CD4-positive, alpha-beta T cell treated with Interleukin-6 for 4 hours (primary cell): ENCODE data around the gene TMEM231.
"Not testable (repeated sequence)": the region's sequence is repeated elsewhere in the genome, so short reads cannot be mapped to it uniquely, and the experiment has no call there.

Source experiments
- DNase-seq: peaks from one replicate; pipeline ENCODE4 v3.0.0-alpha.2; 2020; ENCODE audit warnings: mixed read lengths

Gene TMEM231

GRCh38 chr16:75529056-75529905 is 26.8 kb downstream of the TMEM231 start:
- DNase-seq: no peak

GRCh38 chr16:75527825-75528299 is 28.2 kb downstream of the TMEM231 start:
- DNase-seq: no peak

DNA sequence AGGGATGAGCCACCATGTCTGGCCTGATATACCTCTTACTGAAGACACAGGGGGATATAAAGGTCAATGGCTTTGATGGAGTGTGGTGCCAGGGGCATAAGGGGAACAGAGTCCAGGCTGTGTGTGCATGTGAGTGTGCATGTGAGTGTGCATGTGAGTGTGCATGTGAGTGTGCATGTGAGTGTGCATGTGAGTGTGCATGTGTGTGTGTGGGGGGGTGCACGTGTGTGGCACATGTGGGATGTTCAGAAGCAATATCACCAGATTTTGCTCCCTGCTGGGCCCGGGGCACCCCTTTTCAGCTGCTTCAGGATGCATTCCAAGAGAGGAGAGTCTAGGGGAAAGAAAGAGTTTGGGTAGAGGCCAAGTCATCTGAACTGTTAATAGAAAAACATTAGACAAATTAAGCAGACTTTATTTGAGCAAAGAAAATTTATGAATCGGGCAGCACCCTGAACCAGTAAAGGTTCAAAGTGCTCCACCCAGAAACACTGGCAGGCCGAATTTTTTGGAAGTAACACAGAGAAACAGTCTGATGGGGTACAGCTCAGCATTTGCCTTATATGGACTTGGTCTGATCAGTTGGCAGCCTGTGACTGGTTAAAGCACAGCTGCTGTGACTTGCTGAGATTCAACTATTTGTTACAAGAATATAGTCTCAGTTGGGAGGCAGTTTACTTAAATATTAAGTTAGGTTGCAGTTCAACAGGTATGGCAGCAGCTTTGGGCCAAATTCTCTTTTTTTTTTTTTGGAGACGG is 29.8 kb downstream of the TMEM231 start:
- DNase-seq: no peak

- DNase-seq: no peak
Measured at GRCh38 chr16:75519175-75519574, 36.9 kb downstream of the TMEM231 start.

GRCh38 chr16:75516189-75516966 is 39.7 kb downstream of the TMEM231 start:
- peak; percentile 30 for DNase-seq

DNA sequence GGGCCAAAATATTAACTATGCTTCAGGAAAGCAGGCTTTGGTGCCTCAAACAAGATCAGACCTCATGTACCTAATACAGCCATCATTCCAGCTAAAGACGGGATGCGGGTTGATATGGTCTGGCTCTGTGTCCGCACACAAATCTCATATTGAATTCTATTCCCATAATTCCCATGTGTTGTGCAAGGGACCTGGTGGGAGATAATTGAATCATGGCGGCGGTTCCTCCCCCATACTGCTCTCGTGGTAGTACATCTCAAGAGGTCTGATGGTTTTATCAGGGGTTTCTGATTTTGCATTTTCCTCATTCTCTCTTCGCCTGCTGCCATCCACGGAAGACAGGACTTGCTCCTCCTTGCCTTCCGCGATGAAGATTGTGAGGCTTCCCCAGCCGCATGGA is 41.8 kb downstream of the TMEM231 start:
- DNase-seq: no peak

- no peak for DNase-seq
Measured at GRCh38 chr16:75506574-75506973, 49.5 kb downstream of the TMEM231 start.

- no peak for DNase-seq
Measured at GRCh38 chr16:75506107-75506506, 49.9 kb downstream of the TMEM231 start.

GRCh38 chr16:75503801-75504200 is 52.3 kb downstream of the TMEM231 start:
- DNase-seq: no peak

DNA sequence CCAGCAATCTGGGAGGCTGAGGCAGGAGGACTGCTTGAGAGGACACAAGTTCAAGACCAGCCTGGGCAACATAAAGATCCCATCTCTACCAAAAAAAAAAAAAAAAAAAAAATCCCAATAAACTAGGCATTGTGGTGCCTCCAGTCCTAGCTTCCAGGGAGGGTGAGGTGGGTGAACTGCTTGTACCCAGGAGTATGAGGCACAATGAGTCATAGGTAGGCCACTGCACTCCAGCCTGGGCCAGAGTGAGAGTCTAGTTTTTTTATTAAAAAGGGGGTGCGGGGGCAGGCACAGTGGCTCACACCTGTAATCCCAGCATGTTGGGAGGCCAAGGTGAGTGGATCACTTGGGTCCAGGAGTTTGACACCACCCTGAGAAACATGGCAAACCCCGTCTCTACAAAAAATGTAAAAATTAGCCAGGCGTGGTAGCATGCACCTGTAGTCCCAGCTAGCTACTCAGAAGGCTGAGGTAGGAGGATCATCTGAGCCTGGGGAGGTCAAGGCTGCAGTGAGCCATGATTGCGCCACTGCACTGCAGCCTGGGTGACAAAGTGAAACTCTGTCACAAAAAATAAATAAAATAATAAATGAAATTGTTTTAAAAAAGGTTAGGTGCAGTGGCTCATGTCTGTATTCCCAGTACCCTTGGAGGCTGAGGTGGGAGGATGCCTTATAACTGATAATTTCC is 53.0 kb downstream of the TMEM231 start:
- DNase-seq: no peak

DNA sequence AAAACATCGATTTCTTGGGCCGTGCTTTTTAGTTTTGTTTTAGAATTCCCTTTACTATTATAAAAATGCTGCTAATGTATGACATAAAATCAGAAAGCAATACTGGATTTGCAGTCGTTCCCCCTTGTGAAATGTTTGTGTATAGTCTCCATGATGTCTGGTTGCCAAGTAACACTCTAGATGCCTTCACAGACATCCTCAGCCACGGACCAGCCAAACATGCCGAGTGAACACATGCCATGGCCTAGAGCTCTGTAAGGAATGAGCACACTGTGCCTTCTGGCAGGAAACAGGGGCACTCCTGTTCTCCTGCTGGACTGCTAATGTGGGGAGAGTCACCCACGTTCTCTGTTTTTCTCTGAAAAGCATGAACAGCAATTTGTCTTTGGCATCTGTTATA is 54.2 kb downstream of the TMEM231 start:
- not testable (repeated sequence) for DNase-seq

DNA sequence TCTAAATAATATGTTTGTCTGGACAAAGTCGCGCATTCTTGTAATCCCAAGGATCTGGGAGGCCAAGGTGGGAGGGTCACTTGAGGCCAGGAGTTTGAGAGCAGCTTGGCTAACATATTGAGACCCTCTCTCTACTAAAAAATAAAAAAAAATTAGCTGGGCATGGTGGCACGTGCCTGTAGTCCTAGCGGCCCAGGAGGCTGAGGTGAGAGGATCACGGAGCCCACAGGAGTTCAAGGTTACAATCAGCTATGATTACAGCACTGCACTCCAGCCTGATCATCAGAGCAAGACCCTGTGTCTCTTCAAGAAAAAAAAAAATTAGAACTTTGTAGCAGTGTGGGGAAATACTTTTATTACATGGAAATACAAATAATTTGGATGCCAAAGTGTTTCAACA is 54.7 kb downstream of the TMEM231 start:
- DNase-seq: no peak

DNA sequence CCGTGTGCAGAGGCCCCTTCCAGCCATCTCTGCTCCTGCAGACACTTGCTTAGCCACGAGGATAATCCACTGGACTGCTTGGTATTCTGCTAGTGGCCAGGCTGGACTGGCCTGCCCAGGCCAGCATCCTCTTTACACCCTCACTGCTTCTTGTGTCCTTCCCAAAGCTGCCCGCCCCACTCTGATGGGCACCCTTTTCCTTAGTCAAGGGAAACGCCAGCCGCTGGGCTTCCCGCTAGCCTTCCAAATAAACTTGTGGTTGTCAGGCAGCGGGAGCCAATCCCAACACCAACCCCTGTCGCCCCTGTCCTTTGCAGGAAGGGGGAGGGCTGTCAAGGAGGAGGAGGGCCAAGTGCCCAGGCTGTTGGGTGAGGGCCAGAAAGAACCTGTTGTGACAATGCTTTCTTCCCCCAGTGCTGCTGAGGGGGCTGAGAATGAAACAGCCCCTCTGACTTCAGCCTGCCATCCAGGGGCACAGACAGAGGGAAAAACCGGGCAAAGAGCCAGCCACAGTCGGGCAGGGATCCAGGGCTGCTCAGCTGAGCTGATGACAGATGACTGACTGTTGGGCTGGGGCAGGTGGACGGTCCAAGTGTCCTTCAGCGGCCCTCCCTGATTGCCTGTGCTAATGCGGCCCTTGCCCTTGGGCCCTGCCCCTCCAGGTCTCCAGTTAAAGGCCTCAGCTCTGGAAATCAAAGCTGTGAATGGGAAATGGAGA is 57.3 kb downstream of the TMEM231 start:
- DNase-seq: not testable (repeated sequence)

- DNase-seq: no peak
Measured at GRCh38 chr16:75497558-75497957, 58.5 kb downstream of the TMEM231 start.

- peak; percentile 18 for DNase-seq
Measured at GRCh38 chr16:75495076-75495674, 60.9 kb downstream of the TMEM231 start, which contains the start of gene CHST6. Gene CHST6, minus strand, starts transcription at chr16:75495441. Its CDS starts 15,613 bp downstream, at chr16:75479828.

GRCh38 chr16:75494661-75495075 is 61.4 kb downstream of the TMEM231 start:
- no peak for DNase-seq

- no peak for DNase-seq
Measured at GRCh38 chr16:75494184-75494583, 61.9 kb downstream of the TMEM231 start.

- no peak for DNase-seq
Measured at GRCh38 chr16:75491876-75492275, 64.2 kb downstream of the TMEM231 start.

DNA sequence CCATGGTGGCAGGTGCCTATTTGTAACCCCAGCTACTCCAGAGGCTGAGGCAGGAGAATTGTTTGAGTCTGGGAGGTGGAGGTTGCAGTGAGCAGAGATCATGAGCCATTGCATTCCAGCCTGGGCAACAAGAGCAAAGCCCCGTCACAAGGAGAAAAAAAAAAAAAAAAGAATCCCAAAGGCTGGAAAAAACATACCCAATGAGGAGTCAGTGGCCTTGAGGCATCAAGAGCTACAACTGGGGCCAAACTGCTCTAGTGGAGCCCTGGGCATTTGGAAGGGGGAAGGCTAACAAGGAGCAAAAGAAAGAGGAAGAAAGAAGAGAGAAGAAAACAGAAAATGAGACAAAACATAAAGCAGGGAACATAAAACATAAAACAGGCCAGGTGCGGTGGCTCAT is 67.7 kb downstream of the TMEM231 start:
- DNase-seq: no peak
